Chondrocyte (in vitro differentiated cells): Measurements from ENCODE around the gene COLEC11. TPM values are rescaled to one million over a fixed set of nuclear protein-coding genes. Genes with fewer than 3 reads are reported as not detected.

Experiments used
- DNase-seq: peaks from one replicate; pipeline ENCODE4 v3.0.0; 2021; ENCODE audit warnings: mixed read lengths, low spot score
- H3K27ac Mint-ChIP-seq: one replicate; pipeline ENCODE4 v1.8.0; 2021; ENCODE audit warnings: mild to moderate bottlenecking, moderate library complexity, mixed read lengths; ENCODE audit not compliant: unreplicated experiment
- H3K27me3 Mint-ChIP-seq: 2 replicates; pipeline ENCODE4 v1.8.0; 2021; ENCODE audit warnings: low read depth, mixed read lengths
- H3K36me3 Mint-ChIP-seq: 2 replicates; pipeline ENCODE4 v1.8.0; 2021; ENCODE audit warnings: low read depth, mixed read lengths
- H3K4me1 Mint-ChIP-seq: 2 replicates; pipeline ENCODE4 v1.8.0; 2021; ENCODE audit warnings: low read depth, mild to moderate bottlenecking, mixed read lengths
- H3K4me3 Mint-ChIP-seq: one replicate; pipeline ENCODE4 v1.8.0; 2021; ENCODE audit warnings: mild to moderate bottlenecking, moderate library complexity, mixed read lengths; ENCODE audit not compliant: unreplicated experiment
- H3K9me3 Mint-ChIP-seq: 2 replicates; pipeline ENCODE4 v1.8.0; 2021; ENCODE audit warnings: low read depth, mixed read lengths
- total RNA-seq: library from RNA; stranded (reverse); gene quantifications from 3 replicates; pipeline ENCODE4 v1.2.1, GENCODE V29; 2021
- TF ChIP-seq, protein P1 (sequence below): fragments of 200-600 bp; sonication (generic); IDR thresholded peaks from 2 replicates; pipeline ENCODE4 v1.5.0; 2021; ENCODE audit warnings: antibody characterized with exemption, mild to moderate bottlenecking, moderate library complexity

Gene COLEC11
- total RNA-seq, 1 donor from 2014 or later = not detected

DNA sequence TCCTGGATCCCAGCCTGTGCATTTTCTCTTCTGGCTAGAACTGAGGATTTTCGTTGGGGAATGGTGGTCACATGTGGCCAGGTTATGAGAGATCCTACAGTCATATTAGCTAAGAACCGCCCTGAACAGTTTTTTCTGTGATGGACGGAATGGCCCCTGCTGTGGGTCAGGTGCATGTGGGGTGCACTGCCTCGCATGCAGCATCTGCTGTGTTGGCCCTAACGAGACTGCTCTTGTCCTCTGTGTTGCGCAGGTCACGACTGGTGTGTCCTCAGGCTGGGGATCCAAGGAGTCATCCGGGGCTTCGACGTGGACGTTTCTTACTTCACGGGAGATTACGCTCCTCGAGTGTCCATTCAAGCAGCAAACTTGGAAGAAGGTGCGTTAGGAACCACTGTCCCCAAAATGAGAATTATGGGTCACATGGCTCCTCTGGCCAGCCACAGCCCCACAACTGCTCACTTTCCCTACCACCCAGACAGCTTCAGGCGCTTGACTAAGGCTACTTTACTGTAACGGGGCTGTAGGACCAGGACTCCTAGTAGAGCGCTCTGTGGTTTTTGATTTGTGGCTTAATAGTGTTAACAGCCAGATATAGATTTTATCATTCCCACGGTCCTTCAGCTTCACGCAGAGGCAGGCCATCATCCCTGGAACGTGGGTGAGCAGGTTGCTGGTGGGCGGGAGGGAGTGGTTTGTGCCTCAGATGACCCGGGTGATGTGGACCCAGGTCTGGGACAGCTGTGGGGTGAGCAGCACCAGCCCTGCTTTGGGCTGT is 84.9 kb downstream of the COLEC11 start:
- H3K36me3 Mint-ChIP-seq = no peaks in the 10 kb centered on the region
- DNase-seq = no peak
- TF ChIP-seq, protein P1, sequence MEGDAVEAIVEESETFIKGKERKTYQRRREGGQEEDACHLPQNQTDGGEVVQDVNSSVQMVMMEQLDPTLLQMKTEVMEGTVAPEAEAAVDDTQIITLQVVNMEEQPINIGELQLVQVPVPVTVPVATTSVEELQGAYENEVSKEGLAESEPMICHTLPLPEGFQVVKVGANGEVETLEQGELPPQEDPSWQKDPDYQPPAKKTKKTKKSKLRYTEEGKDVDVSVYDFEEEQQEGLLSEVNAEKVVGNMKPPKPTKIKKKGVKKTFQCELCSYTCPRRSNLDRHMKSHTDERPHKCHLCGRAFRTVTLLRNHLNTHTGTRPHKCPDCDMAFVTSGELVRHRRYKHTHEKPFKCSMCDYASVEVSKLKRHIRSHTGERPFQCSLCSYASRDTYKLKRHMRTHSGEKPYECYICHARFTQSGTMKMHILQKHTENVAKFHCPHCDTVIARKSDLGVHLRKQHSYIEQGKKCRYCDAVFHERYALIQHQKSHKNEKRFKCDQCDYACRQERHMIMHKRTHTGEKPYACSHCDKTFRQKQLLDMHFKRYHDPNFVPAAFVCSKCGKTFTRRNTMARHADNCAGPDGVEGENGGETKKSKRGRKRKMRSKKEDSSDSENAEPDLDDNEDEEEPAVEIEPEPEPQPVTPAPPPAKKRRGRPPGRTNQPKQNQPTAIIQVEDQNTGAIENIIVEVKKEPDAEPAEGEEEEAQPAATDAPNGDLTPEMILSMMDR = no peak
- no peaks in the 10 kb centered on the region for H3K9me3 Mint-ChIP-seq
- no peaks in the 10 kb centered on the region for H3K4me1 Mint-ChIP-seq
- no peak overlapping the region for H3K4me3 Mint-ChIP-seq
- H3K27me3 Mint-ChIP-seq = peaks cover 8% of the 10 kb centered on the region
- no peak overlapping the region for H3K27ac Mint-ChIP-seq

DNA sequence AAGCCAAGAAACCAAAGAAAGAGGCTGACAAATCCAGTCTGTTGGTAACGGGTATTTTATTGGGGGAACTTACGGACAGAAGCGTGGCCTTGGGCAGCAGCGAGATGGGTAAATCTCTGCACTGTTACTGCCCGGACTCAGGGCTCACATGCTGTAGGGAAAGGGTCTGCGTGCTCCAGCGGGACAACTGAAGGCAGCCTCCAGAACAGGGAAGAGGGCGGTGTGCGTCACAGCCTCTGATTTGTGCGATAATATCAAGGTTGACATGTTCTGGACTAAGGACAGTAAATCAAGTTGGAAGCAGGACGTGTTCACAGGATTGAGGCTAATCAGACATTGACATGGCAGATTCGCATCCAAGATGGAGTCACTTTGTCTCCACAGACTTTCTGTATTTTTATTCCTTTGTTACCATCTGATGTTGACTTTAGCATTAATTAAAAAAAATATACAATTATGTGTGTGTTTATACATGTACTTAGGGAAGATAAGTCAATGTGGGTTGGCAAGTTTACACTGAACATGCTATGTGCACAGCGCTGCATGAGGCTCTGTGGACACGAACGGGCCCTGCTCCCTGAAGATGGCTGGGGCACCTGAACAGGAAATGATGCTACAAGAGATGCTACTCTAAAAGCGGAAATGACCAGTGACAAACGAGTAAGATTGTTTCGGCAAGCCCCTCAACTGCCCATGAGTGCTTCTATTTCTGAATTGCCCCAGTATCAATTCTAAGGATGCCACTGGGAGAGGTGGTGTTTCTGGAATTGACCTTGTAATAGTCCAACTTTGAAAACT is 85.8 kb downstream of the COLEC11 start:
- no peak for DNase-seq
- H3K36me3 Mint-ChIP-seq = no peaks in the 10 kb centered on the region
- TF ChIP-seq, protein P1 = no peak
- no peaks in the 10 kb centered on the region for H3K9me3 Mint-ChIP-seq
- no peaks in the 10 kb centered on the region for H3K4me1 Mint-ChIP-seq
- H3K27ac Mint-ChIP-seq = no peak overlapping the region
- no peak overlapping the region for H3K4me3 Mint-ChIP-seq
- H3K27me3 Mint-ChIP-seq = peaks cover 11% of the 10 kb centered on the region

DNA sequence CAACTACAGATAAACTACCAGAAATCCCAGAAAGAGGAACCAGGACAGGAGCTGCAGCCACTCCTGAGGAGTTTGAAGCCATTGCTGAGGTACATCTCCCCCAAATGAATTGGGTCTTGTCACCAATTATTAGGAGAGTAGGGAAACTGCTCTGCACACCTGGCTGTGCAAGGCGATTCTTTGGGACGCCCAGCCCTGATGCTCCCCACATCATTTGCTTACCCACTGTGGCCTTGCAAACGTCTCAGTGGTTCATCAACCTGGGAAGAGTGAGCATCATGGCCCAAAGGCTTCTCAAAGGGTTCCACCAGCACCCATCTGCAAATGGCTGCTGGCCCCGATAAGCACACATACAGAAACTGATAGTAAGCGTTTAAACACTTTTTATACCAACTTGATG is 86.7 kb downstream of the COLEC11 start:
- H3K36me3 Mint-ChIP-seq = no peaks in the 10 kb centered on the region
- H3K9me3 Mint-ChIP-seq = no peaks in the 10 kb centered on the region
- H3K4me1 Mint-ChIP-seq = no peaks in the 10 kb centered on the region
- no peak overlapping the region for H3K27ac Mint-ChIP-seq
- TF ChIP-seq, protein P1 = no peak
- peaks cover 17% of the 10 kb centered on the region for H3K27me3 Mint-ChIP-seq
- H3K4me3 Mint-ChIP-seq = no peak overlapping the region
- no peak for DNase-seq

DNA sequence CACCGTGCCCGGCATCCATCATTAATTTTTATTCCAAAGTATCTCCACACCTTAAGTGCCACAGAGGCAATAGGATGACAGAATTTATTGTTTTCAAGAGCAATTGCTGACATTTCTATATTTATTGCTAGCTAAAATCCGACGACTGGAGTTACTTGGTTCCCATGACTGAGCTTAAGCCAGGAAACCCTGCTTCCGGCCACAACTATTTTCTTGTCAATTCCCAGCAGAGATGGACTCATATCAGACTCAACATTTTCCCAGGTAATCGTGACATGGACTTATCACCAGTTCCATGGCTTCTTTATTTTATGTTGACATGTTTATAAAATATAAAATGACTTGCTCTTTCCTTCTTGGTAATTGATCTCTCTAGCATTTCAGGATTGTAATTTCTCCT is 87.9 kb downstream of the COLEC11 start:
- no peak overlapping the region for H3K4me3 Mint-ChIP-seq
- DNase-seq = no peak
- no peaks in the 10 kb centered on the region for H3K9me3 Mint-ChIP-seq
- no peak overlapping the region for H3K27ac Mint-ChIP-seq
- H3K27me3 Mint-ChIP-seq = peaks cover 27% of the 10 kb centered on the region
- no peaks in the 10 kb centered on the region for H3K36me3 Mint-ChIP-seq
- TF ChIP-seq, protein P1 = no peak
- no peaks in the 10 kb centered on the region for H3K4me1 Mint-ChIP-seq

DNA sequence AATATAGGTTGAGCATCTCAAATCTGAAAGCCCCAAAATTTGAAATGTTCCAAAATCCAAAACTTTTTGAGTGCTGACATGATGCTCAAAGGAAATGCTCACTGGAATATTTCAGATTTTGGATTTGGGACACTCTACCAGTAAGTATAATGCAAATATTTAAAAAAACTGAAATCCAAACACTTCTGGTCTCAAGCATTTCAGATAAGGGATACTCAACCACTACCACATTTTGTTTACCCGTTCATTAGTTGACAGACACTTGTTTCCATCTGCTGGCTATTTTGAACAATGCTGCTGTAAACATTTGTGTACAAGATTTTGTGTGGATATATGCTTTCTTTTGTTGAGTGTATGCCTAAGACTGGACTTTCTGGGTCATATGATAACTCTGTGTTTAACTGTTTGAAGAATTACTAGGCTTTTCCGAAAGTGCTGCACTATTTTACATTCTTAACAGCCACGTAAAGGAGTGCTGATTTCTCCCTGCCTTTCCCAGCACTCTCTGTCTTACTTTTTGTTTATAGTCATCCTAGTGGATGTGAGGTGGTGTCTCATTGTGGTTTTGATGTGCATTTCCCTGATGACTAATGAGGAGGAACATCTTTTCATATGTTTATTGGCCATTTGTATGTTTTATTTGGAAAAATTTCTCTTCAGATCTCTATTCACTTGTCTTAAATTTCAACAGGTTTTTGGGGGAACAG is 89.0 kb downstream of the COLEC11 start:
- no peaks in the 10 kb centered on the region for H3K9me3 Mint-ChIP-seq
- peaks cover 25% of the 10 kb centered on the region for H3K27me3 Mint-ChIP-seq
- TF ChIP-seq, protein P1 = no peak
- H3K4me1 Mint-ChIP-seq = no peaks in the 10 kb centered on the region
- no peak overlapping the region for H3K4me3 Mint-ChIP-seq
- H3K27ac Mint-ChIP-seq = no peak overlapping the region
- DNase-seq = no peak
- H3K36me3 Mint-ChIP-seq = no peaks in the 10 kb centered on the region
